NCI-H1694 (cell line): ENCODE results near the gene ZNF607.
"Not testable (repeated sequence)": the region's sequence is repeated elsewhere in the genome, so short reads cannot be mapped to it uniquely, and the experiment has no call there.

Experiments
- DNase-seq: peaks from one replicate; lab custom pipeline; 2025; lab: John Stamatoyannopoulos, UW

ZNF607 gene

DNA sequence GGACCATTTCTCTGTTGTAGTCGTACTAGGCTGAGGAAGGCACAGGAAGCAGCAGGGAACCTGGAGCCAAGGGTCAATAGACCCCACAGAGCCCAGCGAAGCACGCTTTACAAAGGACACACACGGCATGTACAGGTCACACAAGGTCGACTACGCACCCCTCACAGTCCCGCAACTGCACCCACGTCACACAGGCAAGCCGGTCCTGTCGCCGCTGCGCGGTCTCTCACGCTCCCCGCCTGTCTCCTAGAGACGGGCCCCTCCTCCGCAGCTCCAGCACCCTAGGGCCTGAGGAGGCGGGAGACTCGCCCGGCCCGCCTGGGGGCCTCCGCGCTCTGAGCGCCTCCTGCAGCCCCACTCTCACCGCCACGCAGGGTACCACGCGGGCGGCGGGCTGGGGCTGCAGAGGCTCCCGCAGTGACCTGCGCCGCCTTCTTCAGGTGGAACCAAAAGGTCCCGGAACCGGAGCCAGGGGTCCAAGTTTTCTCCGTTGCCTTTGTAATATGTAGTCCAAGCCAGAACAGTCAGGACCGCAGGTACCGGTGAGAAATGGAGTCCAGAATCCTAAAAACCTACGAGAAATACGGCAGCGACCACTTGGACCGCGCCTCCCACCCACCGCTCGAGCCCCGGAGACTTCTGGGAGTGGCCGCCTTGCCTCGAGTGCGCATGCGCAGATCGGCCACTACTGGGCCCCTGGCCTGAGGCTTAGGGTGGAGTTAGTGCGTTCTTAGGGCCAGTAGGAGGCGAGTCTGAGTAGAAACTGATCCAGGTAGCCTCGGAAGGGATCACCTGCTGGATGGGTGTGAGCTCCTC is at the start of gene ZNF607:
TSS of gene ZNF607 (minus strand) at position 651 of the 816 bp plus-strand sequence. CDS start 8,143 bp downstream, outside the sequence.
- DNase-seq: peak; percentile 17

- DNase-seq: no peak
Observed at GRCh38 chr19:37763488-37763887, 43.9 kb upstream of the ZNF607 start.

GRCh38 chr19:37757683-37758082 is 38.1 kb upstream of the ZNF607 start:
- DNase-seq: not testable (repeated sequence)

GRCh38 chr19:37738371-37738770 is 18.8 kb upstream of the ZNF607 start:
- no peak for DNase-seq

DNA sequence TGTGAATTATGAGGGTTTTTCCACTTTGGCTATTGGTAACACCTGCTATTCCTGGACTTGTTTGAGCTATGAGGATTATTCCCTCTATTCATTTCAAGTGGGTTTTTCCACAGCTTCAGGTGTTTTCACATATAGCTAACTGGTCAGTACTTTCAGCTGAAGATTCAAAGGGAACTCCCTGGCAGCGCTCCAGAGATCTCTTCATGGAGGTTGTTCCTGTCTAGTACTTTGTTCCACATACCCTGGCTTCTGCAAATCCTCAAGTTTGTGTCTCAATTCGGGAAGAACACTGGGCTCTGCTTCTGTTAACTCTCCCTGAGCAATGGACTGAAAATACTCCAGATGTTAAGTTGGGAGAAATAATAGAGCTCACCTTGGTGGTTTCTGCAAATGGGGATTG is 5.6 kb upstream of the ZNF607 start:
- DNase-seq: no peak

DNA sequence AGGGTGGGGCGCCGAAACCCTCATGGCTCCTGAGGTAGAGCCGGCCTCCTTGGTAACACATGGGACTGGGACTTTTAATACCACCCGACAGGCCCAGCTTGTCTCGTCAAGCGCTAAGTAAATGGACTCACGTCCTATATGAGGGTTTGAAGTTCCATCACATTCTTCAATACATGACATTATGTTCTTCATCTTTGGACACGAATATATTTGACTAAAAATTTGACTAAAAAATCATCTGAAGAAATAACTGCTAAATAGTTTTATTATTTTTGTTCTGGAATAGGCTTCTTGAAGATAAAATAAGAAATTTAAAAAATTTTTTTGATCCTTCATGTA is 335 bp upstream of the ZNF607 start:
- no peak for DNase-seq

DNA sequence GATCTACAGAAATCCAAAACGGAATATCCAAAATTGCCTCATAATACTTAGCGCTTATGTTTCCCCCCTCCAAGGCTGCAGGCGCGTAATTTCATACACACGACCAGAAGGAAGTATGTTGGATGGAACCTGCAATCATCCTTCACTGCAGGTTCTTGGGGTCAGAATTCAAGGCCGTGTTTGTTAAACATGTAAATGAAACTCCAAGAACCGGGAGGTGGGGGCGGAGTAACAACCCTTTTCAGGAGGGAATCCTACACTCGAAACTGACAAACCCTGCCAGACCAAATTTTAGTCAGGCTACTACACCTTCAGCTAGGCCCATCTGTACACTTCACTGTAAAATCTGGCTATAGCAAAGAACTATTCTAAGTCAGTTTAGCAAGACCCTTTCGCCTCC is 1.3 kb downstream of the ZNF607 start:
- DNase-seq: no peak

- no peak for DNase-seq
Observed at GRCh38 chr19:37716140-37716539, 3.4 kb downstream of the ZNF607 start.

- no peak for DNase-seq
Observed at GRCh38 chr19:37706052-37706605, 13.4 kb downstream of the ZNF607 start.

DNA sequence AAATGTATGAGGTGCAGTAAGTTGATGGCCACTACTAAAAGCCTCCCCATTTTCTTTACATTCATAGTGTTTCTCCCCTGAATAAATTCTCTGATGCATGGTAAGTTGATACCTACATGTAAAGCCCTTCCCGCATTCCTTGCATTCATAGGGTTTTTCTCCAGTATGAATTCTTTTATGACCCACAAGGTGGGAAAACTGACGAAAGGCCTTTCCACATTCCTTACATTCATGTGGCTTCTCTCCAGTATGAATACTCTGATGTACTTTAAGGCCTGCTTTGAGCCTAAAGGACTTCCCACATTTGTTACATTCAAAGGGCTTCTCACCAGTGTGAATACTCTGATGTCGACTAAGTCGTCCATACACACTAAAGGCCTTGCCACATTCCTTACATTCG is 20.5 kb downstream of the ZNF607 start:
- no peak for DNase-seq

DNA sequence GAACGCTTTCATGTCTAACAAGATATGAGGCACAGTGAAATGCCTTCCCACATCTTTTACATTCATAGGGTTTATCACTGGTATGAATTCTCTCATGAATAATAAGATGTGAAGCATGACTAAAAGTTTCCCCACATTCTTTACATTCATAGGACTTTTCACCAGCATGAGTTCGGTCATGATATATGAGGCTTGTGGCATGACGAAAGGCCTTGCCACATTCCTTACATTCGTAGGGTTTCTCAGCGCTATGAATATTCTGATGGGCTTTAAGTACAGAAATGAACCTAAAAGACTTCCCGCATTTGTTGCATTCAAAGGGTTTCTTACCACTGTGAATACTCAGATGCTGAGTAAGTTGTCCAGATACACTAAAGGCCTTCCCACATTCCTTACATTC is 21.3 kb downstream of the ZNF607 start:
- DNase-seq: no peak

- no peak for DNase-seq
Observed at GRCh38 chr19:37695144-37695899, 24.2 kb downstream of the ZNF607 start.

DNA sequence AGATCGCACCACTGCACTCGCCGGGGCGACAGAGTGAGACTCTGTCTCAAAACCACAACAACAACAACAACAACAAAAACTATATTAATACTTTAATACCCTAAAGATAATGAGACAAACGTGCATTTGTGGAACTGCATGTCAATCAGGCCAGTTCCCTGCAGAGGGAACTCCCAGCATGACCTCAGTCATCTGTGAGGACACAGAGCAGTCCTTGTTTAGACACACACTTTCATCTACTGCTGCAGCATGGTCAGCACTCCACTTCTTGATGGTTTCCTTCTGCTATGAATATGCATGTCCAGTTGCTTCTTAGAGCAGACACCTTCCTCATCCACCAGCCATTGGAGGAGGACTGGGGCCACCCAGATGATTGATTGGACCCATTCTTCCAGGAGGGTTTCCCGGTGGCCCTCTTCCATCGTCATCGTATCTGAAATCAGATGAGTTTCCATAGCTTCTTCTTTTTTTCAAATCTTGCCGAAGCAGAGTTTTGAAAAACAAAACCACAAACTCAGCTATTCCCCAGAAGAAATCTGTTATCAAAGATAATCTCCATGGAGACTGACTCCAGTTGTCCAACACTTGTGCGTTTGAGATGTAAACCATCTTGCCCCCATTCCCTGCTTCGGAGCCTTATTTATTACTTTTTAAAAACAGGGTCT is 26.5 kb downstream of the ZNF607 start:
- no peak for DNase-seq

GRCh38 chr19:37691881-37692504 is 27.6 kb downstream of the ZNF607 start:
- DNase-seq: no peak

DNA sequence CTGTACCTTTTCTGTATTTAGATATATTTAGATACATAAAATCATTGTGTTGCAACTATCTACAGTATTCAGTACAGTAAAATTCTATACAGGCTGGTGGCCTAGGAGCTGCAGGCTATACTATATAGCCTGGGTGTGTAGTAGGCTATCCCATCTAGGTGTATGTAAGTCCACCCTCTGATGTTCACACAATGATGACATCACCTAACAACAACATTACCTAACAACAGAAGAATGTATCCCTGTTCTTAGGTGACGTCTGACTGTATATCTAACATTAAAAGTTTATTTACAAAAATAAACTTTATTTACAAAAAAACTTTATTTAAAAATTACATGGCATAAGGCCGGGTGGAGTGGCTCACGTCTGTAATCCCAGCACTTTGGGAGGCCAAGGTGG is 36.0 kb downstream of the ZNF607 start:
- no peak for DNase-seq

- DNase-seq: no peak
Observed at GRCh38 chr19:37669450-37669914, 50.1 kb downstream of the ZNF607 start.

GRCh38 chr19:37657157-37657556 is 62.4 kb downstream of the ZNF607 start:
- DNase-seq: not testable (repeated sequence)

GRCh38 chr19:37655689-37656371 is 63.7 kb downstream of the ZNF607 start:
- DNase-seq: peak; percentile 56

DNA sequence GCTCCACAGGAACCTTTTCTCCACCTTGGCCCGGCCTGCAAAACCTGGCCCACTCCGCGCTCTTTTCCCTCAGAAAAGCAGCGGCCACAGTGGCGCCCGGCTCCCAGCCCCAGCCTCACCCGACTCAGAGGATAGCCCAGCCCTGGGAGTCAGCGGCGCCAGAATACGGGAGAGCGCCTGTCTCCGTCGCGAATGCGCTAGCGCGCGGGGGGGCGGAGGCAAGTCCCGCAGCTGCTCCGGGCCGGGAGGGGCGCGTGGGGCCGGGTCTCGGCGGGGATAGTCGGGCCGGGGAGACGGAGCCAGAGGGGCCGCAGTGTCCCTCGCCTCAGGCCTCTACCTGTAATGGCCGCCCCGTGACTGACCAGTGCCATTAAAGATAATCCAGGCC is 64.3 kb downstream of the ZNF607 start, which contains the start of gene ZFP30:
TSS of gene ZFP30 (minus strand) at position 165 of the 388 bp plus-strand sequence. CDS start 7,643 bp downstream, outside the sequence.
- DNase-seq: peak; percentile 57

- peak; percentile 9 for DNase-seq
Observed at GRCh38 chr19:37654629-37655300, 64.8 kb downstream of the ZNF607 start.

GRCh38 chr19:37654118-37654517 is 65.4 kb downstream of the ZNF607 start:
- no peak for DNase-seq
